NCI-H2107 treated with DMSO at 0.1 percent for 48 hours (cell line): Measurements from ENCODE around the gene COL8A2.

Source experiments
- DNase-seq: peaks from one replicate; lab custom pipeline; 2025; ENCODE audit not compliant: unreplicated experiment; lab: John Stamatoyannopoulos, UW

COL8A2 gene

GRCh38 chr1:36137226-36137625, 12.2 kb upstream of the COL8A2 start:
- DNase-seq, result no peak

GRCh38 chr1:36136535-36136934, 11.5 kb upstream of the COL8A2 start:
- DNase-seq, result no peak

GRCh38 chr1:36135796-36136195, 10.8 kb upstream of the COL8A2 start:
- no peak for DNase-seq

- DNase-seq, result no peak
These were observed 10.3 kb upstream of the COL8A2 start for GRCh38 chr1:36135330-36135667.

GRCh38 chr1:36134505-36135329, 9.7 kb upstream of the COL8A2 start:
- no peak for DNase-seq

- no peak for DNase-seq
These were observed 9.0 kb upstream of the COL8A2 start for GRCh38 chr1:36134031-36134430.

- DNase-seq, result peak; percentile 39
These were observed 8.5 kb upstream of the COL8A2 start for GRCh38 chr1:36133484-36133883.

GRCh38 chr1:36132029-36132428, 7.0 kb upstream of the COL8A2 start:
- DNase-seq, result no peak

- no peak for DNase-seq
These were observed 3.8 kb upstream of the COL8A2 start for GRCh38 chr1:36128905-36129206.

- no peak for DNase-seq
These were observed 3.3 kb upstream of the COL8A2 start for GRCh38 chr1:36128126-36128904.

- DNase-seq, result no peak
These were observed 1.9 kb upstream of the COL8A2 start for GRCh38 chr1:36126797-36127500.

GRCh38 chr1:36126005-36126716, 1.1 kb upstream of the COL8A2 start:
- no peak for DNase-seq

GRCh38 chr1:36124404-36125128, 456 bp downstream of the COL8A2 start:
- DNase-seq, result no peak

GRCh38 chr1:36123356-36123755, 1.7 kb downstream of the COL8A2 start:
- DNase-seq, result no peak

- DNase-seq, result no peak
These were observed 2.7 kb downstream of the COL8A2 start for GRCh38 chr1:36122062-36123030.

- no peak for DNase-seq
These were observed 5.6 kb downstream of the COL8A2 start for GRCh38 chr1:36119456-36119855.

GRCh38 chr1:36118447-36119204, 6.4 kb downstream of the COL8A2 start:
- DNase-seq, result no peak

GRCh38 chr1:36116901-36117300, 8.1 kb downstream of the COL8A2 start:
- no peak for DNase-seq

GRCh38 chr1:36115931-36116330, 9.1 kb downstream of the COL8A2 start:
- DNase-seq, result no peak
